Measurements from ENCODE around the gene PTAFR.

- no peak for TF ChIP-seq CTCF (IDR thresholded peaks at IDR 0.05)
- TF ChIP-seq ZFX (IDR thresholded peaks at IDR 0.05; ENCODE audit: borderline replicate concordance) = no peak
Observed at GRCh38 chr1:28171246-28171645, 5.2 kb downstream of the PTAFR start.

Measured in 22Rv1 (cell line).